22Rv1 (cell line): ENCODE results near the gene CECR2.

ENCODE experiments used
- CTCF ChIP-seq: fragments of 450-650 bp; IDR thresholded peaks from 2 replicates; pipeline ENCODE4 v1.5.1; 2017; ENCODE audit warnings: mild to moderate bottlenecking
- ZFX ChIP-seq: fragments of 450-650 bp; IDR thresholded peaks from 2 replicates; pipeline ENCODE4 v1.6.1; 2017; ENCODE audit warnings: antibody characterized with exemption, borderline replicate concordance

GRCh38 chr22:17358415-17358814 is 10.8 kb upstream of the CECR2 start:
- TF ChIP-seq CTCF = no peak
- TF ChIP-seq ZFX = no peak
